B cell (primary cell): ENCODE results near the gene NECTIN1.

Source experiments
- EZH2 ChIP-seq: IDR thresholded peaks from 2 replicates; pipeline ENCODE4 v1.6.1; 2012; ENCODE audit warnings: borderline replicate concordance, low read depth, mild to moderate bottlenecking, moderate library complexity, low read length; ENCODE audit not compliant: insufficient read depth, poor library complexity, severe bottlenecking
- TF ChIP-seq, protein P1 (sequence below): fragments of 200-600 bp; IDR thresholded peaks from one replicate; pipeline ENCODE4 v1.8.0; 2022; ENCODE audit warnings: antibody characterized with exemption, mild to moderate bottlenecking

DNA sequence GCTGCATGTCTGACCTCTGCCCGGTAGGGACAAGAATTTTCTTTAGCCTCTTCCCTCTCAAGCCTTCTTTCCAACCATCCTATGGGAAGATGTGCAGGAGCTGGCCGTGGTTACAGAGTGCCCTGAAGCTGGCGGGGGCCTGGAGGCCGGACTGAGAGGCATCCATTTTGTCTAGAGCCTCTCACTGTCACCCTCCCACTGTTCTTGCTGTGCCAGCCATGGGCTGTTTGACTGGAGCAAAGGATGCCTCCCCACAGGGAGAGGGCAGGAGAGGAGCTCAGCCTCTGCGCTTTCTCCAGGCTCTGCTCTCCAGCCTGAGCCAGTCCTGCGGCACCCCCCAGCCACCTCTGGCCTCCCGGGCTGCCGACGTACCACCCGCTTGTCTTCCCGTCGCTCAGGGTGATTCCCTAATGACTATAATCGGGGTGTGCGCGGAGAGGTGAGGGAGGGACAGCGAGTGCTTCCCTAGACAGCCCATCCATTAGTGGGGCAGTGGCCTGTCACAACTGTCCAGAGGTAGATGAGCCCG is 123.8 kb downstream of the NECTIN1 start:
- TF ChIP-seq, protein P1, sequence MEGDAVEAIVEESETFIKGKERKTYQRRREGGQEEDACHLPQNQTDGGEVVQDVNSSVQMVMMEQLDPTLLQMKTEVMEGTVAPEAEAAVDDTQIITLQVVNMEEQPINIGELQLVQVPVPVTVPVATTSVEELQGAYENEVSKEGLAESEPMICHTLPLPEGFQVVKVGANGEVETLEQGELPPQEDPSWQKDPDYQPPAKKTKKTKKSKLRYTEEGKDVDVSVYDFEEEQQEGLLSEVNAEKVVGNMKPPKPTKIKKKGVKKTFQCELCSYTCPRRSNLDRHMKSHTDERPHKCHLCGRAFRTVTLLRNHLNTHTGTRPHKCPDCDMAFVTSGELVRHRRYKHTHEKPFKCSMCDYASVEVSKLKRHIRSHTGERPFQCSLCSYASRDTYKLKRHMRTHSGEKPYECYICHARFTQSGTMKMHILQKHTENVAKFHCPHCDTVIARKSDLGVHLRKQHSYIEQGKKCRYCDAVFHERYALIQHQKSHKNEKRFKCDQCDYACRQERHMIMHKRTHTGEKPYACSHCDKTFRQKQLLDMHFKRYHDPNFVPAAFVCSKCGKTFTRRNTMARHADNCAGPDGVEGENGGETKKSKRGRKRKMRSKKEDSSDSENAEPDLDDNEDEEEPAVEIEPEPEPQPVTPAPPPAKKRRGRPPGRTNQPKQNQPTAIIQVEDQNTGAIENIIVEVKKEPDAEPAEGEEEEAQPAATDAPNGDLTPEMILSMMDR, result no peak
- no peak for TF ChIP-seq EZH2
